HEK293T (cell line): Measurements from ENCODE around the gene KCNQ1.

Experiments
- ARNT ChIP-seq: fragments of 450-650 bp; IDR thresholded peaks from 2 replicates; pipeline ENCODE4 v1.6.1; 2017; ENCODE audit warnings: mild to moderate bottlenecking
- NFRKB ChIP-seq: fragments of 450-650 bp; IDR thresholded peaks from 2 replicates; pipeline ENCODE4 v1.6.1; 2016; ENCODE audit warnings: mild to moderate bottlenecking, moderate library complexity

DNA sequence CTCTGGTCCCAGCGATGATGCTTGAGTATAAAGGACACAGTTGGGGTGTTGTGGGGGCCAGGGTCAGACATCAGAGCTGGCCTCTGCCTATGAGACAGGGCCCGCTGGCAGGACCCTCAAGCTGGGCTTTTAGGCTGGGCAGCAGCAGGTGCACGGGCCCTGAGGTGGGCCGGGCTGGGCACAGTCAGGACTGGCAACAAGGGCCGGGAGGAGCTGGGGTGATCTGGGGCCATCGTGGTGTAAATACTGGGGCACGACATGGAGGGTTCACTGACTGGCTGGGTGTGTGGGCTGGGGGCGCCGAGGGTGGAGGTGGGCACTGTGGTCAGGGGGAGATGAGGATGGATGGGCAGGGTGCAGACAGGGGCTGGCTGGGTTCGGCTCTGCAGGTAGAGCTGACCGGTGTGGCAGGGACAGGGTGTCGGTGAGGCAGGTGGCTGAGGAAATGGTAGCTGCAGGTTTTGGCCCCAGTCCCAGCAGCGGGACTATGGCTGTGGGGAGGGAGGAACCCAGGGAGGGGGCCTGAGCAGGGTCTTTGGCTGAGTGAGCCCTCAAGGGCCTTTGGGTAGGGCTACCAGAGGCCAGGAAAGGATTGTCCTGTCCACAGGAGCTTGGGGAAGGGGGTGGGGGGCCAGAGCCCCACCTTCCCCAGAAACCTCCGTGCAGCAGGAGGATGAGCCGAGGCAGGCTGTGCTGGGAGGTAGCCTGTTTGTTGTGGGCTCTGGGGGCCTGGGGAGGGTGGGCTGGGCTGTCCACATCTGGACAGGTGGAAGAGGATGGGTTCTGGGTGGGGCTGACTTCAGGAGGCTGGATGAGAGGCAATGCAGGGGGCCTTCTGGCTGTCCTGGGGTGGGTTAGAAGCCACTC, 81.4 kb downstream of the KCNQ1 start:
- no peak for TF ChIP-seq NFRKB
- TF ChIP-seq ARNT, result no peak
